Measurements from ENCODE around the gene TECR. TPM values are rescaled to one million over a fixed set of nuclear protein-coding genes. Genes with fewer than 3 reads are reported as not detected.
A peak's percentile ranks its signal among the peaks of the same experiment; 100 is the strongest.
"Not testable (repeated sequence)": the region's sequence is repeated elsewhere in the genome, so short reads cannot be mapped to it uniquely, and the experiment has no call there.

The TECR gene
- total RNA-seq, 2 donors from 2014 or later, result 100 to 139 TPM

DNA sequence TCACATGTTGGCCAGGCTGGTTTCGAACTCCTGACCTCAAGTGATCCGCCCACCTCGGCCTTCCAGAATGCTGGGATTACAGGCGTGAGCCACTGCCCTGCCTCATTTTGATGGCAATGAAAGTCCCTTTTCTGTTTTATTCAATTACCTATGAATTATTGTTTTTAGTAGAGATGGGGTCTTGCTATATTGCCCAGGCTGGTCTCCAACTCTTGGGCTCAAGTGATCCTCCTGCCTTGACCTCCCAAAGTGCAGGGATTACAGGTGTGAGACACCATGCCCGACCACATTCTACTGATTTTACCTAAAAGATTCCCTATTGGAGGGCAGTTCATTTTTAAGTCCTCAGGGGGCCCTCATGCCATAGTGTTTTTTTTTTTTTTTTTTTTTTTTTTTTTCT, 12.6 kb downstream of the TECR start:
- not testable (repeated sequence) for ATAC-seq (replicated peaks); H3K4me3 Mint-ChIP-seq; H3K4me1 Mint-ChIP-seq; H3K9me3 Mint-ChIP-seq; H3K36me3 Mint-ChIP-seq (ENCODE audit: low read depth); H3K27me3 Mint-ChIP-seq; H3K27ac Mint-ChIP-seq

DNA sequence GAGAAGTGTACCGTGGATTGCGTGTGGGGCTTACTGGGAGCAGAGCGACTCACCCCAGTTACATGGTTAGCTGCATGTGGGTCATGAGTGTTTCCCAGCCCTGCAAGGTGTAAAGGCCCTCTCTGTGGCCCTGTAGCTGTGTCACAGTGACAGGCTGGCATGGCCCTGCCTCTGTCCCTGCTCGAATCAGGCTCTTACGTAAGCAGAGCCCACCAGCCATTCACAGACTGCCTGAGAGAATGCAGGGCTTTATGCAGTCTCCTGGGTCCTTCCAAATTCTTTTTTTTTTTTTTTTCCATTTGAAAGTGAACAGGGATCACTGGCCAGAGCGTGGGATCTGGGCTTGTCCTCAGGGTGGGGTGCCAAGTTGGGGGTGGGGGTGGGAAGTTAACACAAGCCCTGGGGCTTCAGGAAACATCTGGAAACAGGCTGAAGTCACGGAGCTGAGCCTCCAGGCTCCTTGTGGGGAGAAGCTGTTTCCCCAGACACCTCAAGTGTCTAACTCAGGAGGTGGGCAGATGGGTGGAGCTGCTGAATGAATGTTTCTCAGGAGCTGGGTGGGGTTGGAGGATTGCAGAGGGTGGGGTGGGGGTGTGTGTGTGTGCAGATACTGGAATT, 13.4 kb downstream of the TECR start:
- ATAC-seq (replicated peaks), result peak; percentile 66
- no peak overlapping the region for H3K4me3 Mint-ChIP-seq
- no peak overlapping the region for H3K27ac Mint-ChIP-seq
- H3K27me3 Mint-ChIP-seq, result no peaks in the 10 kb centered on the region
- H3K36me3 Mint-ChIP-seq (ENCODE audit: low read depth), result peaks cover 7% of the 10 kb centered on the region
- H3K4me1 Mint-ChIP-seq, result no peaks in the 10 kb centered on the region
- H3K9me3 Mint-ChIP-seq, result no peaks in the 10 kb centered on the region

DNA sequence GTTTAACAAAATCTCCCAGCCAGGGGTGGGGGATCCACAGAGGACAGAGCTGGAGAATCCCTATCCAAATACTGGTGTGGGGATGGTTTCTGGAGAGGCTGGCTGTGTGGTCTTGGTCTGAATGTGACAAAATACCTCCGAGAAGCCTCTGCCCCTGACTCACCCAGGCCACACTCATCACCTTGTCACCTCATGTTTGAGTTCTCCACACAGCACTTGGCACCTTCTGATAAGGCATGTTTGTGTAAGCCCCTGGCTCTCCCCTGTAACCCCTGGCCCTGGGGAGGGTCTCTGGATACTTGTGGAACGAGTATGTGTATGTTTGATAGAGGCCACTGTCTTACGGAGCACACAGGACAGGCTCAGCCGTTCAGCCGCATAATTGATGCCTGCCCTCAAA, 14.7 kb downstream of the TECR start:
- no peak overlapping the region for H3K27ac Mint-ChIP-seq
- no peaks in the 10 kb centered on the region for H3K27me3 Mint-ChIP-seq
- no peaks in the 10 kb centered on the region for H3K4me1 Mint-ChIP-seq
- no peak overlapping the region for H3K4me3 Mint-ChIP-seq
- peak; percentile 71 for ATAC-seq (replicated peaks)
- peaks cover 16% of the 10 kb centered on the region for H3K36me3 Mint-ChIP-seq (ENCODE audit: low read depth)
- no peaks in the 10 kb centered on the region for H3K9me3 Mint-ChIP-seq

DNA sequence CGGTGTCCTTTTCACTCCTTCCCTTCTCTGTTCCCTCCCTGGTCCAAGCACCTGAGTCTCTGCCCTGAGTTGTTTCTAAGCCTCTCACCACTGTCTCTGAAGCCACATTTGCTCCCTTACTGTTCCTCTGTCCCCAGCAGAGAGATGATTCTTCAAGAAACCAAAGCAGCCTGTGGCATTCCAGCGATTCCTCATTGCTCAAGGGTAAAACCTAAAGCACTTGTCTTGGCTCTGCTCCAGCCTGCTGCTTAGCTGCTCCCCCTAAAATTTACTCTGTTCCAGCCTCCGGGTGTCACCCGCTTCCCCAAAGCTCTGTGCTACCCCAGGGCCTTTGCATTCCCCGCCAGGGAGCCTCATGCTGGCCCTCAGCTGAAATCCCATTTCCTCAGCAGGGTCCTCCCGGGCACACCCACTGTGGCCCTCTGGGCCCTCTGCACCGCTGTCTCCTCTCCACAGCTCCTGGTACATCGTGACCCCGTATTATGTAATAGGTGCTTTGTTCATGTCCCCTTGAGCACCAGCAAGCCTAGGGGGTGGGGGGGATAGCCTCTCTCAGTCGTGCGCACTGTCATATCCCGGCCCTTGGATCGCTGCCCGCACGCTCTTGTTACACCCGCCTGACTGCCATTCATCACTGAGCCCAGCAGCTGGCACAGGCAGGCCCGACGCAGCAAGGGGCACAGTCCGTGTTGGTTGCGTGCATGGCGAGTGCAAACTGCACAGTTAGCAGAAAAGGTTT, 15.8 kb downstream of the TECR start:
- peaks cover 5% of the 10 kb centered on the region for H3K4me1 Mint-ChIP-seq
- no peak for ATAC-seq (replicated peaks)
- H3K9me3 Mint-ChIP-seq, result no peaks in the 10 kb centered on the region
- no peak overlapping the region for H3K27ac Mint-ChIP-seq
- no peaks in the 10 kb centered on the region for H3K27me3 Mint-ChIP-seq
- peaks cover 16% of the 10 kb centered on the region for H3K36me3 Mint-ChIP-seq (ENCODE audit: low read depth)
- H3K4me3 Mint-ChIP-seq, result no peak overlapping the region

DNA sequence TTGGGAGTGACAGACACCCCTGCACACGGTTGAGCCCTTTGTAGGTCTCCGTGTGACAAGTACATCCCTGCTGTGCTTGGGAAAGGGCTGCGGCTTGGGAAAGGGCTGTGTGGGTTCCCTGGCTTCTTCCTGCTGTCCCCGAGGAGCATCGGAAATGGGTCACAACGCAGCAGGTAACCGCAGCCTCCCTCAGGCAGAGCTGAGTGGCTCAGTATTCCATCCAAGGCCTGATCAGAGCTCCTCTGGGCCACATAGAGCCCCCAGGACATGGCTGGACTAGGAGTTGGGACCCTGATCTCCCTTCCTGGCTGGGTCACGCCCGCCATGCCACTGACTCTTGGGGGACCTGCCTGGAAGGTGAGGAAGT, 16.3 kb downstream of the TECR start:
- no peaks in the 10 kb centered on the region for H3K27me3 Mint-ChIP-seq
- H3K9me3 Mint-ChIP-seq, result no peaks in the 10 kb centered on the region
- peaks cover 16% of the 10 kb centered on the region for H3K36me3 Mint-ChIP-seq (ENCODE audit: low read depth)
- H3K27ac Mint-ChIP-seq, result no peak overlapping the region
- peaks cover 5% of the 10 kb centered on the region for H3K4me1 Mint-ChIP-seq
- ATAC-seq (replicated peaks), result no peak
- H3K4me3 Mint-ChIP-seq, result no peak overlapping the region

DNA sequence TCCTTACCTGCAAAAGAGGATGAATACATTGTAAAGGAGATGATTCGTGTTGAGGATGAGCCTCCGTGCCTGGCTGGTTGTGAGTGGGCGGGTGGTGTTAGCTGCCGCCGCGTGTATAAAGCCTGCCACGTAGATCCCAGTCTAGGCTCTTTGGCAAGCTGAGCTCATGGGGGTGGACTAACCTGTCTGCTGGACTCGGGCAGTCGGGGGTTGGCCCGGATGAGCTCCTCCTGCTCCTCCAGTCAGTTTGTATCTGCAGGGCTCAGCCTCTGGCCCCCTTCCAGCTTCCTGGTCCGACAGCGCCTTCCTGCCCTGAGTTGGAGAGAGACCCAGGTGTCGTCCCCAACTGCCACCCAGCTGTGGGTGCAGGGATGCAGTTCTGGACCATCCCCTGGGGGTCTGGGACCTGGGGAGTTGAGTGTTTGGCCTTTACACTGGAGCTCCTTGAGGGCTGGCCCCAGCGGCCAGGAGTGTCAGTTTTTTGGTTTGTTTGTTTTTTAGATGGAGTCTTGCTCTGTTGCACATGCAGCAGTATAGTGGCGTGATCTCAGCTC, 20.9 kb downstream of the TECR start:
- H3K27me3 Mint-ChIP-seq, result no peaks in the 10 kb centered on the region
- peaks cover 16% of the 10 kb centered on the region for H3K36me3 Mint-ChIP-seq (ENCODE audit: low read depth)
- no peak overlapping the region for H3K4me3 Mint-ChIP-seq
- H3K9me3 Mint-ChIP-seq, result no peaks in the 10 kb centered on the region
- H3K27ac Mint-ChIP-seq, result peak overlapping the region; percentile 4
- ATAC-seq (replicated peaks), result no peak
- H3K4me1 Mint-ChIP-seq, result peaks cover 5% of the 10 kb centered on the region

DNA sequence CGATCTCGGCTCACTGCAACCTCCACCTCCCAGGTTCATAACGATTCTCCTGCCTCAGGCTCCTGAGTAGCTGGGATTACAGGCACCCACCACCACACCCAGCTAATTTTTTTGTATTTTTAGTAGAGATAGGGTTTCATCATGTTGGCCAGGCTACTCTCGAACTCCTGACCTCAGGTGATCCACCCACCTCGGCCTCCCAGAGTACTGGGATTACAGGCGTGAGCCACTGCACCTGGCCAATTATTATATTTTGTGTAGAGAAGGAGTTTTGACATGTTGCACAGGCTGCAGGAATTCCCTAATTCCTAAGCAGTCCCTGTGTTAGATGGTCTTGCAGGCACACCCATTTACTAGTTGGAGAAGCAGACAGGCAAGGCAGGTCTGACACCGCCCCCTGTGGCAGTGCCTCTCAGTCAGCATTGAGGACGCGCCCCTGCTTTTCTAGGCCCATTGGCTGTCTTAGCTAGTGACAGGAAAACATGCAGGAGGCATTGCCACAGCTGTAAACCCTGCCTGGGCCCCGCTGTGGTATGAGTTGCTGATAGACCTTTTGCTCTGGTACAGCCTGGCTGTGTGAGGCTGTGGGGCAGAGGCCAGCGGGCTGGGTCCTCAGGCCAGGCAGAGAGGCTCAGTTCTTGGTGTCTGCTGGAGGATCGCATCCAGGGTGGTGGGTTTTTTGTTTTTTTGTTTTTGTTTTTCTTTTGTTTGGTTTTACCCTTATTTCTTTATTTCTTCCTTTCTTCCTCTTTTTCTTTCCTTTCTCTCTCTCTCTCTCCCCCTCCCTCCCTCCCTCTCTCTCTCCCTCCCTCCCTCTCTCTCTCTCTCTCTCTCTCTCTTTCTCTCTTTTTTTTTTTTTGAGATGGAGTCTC, 22.0 kb downstream of the TECR start:
- Mint-ChIP-seq H3K4me1 (peaks cover 14% of the 10 kb centered on the region), H3K27ac (peak overlapping the region; percentile 4), H3K4me3 (peak overlapping the region; percentile 22), H3K36me3 (ENCODE audit: low read depth) (peaks cover 23% of the 10 kb centered on the region)
- peak; percentile 63 for ATAC-seq (replicated peaks)
- H3K27me3 Mint-ChIP-seq, H3K9me3 Mint-ChIP-seq: not testable (repeated sequence)

DNA sequence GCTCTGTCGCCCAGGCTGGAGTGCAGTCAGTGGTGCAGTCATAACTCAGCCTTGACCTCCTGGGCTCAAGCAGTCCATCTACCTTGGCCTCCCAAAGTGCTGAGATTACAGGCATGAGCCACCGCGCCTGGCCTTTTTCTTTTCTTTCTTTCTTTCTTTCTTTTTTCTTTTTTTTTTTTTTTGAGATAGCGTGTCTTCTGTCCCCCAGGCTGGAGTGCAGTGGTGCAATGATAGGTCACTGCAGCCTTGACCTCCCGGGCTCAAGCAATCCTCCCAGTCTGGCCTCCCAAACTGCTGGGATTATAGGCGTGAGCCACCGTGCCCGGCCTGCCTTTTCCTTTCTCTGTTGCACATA, 22.6 kb downstream of the TECR start:
- Mint-ChIP-seq H3K27ac (peak overlapping the region; percentile 4), H3K36me3 (ENCODE audit: low read depth) (peaks cover 26% of the 10 kb centered on the region), H3K4me1 (peaks cover 19% of the 10 kb centered on the region)
- H3K9me3 Mint-ChIP-seq; ATAC-seq (replicated peaks); H3K4me3 Mint-ChIP-seq; H3K27me3 Mint-ChIP-seq: not testable (repeated sequence)

DNA sequence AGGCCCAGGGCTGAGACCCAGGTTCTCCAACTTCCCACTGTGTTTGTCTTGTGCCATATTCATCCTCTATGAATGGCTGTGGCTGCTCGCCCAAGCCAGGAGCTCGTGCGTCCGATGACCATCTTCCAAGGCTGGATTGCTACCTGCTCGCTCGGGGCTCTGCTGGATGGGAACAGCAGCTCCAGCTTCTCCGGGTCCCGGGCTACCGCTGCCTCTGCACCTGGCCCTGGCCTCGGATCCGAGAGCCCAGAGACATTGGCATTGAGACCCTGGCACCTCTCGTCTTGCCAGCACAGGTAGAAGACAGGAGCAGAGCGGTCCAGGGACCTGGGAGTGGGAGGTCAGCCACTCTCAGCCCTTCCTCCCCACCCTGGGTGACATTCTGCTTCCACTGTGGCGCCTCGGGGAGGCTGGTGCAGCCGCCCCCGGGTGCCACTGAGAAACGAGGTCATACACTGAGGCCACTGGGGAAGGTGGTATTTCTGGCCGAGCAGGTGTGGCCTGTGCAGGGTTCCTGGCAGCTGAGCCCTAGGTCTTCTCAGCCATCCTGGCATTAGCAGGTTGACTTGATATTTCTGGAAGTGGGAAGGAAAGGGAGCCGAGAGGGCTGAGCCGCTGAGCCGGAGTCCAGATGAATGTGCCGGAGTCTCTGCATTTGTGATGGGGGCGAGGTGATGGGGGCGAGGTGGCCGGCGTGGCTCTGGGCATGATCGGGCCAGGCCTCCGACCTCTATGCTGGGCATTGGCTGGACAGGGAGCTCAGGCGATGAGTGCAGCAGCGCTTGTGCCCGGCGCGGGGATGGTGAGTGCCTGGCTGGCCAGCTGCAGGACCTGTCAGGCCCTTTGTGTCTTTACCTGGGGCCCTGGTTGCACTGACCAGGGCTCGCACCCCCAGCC, 23.9 kb downstream of the TECR start:
- H3K4me3 Mint-ChIP-seq, result no peak overlapping the region
- H3K27ac Mint-ChIP-seq, result peak overlapping the region; percentile 66
- H3K4me1 Mint-ChIP-seq, result peaks cover 19% of the 10 kb centered on the region
- no peaks in the 10 kb centered on the region for H3K9me3 Mint-ChIP-seq
- ATAC-seq (replicated peaks), result no peak
- no peaks in the 10 kb centered on the region for H3K27me3 Mint-ChIP-seq
- H3K36me3 Mint-ChIP-seq (ENCODE audit: low read depth), result peaks cover 23% of the 10 kb centered on the region

DNA sequence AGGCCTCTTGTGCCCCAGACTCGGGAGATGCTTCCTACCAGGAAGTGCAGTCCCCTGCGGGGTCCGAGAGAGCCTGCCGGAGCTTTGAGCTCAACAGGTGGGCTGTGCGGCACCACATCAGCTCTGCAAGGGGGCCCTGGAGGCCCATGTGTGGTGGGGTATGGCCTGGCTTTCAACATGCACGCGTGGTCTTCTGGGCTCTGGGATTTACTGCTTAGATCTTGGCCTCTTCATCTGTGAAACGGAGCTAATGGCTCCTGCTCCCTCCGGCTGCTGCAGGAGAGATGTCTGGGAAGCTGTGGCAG, 24.5 kb downstream of the TECR start:
- Mint-ChIP-seq H3K27me3 (no peaks in the 10 kb centered on the region), H3K4me1 (peaks cover 19% of the 10 kb centered on the region)

DNA sequence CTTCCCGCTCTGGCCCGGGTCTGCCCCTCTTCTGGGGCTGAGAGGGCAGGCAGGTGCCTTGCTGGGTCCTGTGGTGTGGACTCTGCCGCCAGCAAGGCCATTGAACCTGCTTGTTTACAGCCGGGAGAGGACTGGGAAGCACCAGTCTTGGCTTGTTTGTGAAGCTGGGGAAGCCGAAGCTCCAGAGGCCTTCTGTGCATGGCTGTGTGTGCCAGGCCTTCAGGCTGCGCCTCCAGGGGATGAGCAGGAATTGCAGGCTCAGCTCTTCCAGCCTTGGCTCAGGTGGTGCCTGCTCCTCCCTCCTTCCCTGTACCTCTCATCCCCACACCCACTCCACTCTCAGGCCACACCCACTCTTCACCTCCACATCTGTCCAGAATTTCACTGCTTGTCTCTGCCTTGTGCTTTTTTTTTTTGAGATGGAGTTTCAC, 25.0 kb downstream of the TECR start:
- H3K4me1 Mint-ChIP-seq, result peaks cover 19% of the 10 kb centered on the region
- no peaks in the 10 kb centered on the region for H3K9me3 Mint-ChIP-seq
- no peak overlapping the region for H3K4me3 Mint-ChIP-seq
- peaks cover 16% of the 10 kb centered on the region for H3K36me3 Mint-ChIP-seq (ENCODE audit: low read depth)
- no peak for ATAC-seq (replicated peaks)
- no peaks in the 10 kb centered on the region for H3K27me3 Mint-ChIP-seq
- no peak overlapping the region for H3K27ac Mint-ChIP-seq

More for the DNA sequence above, 24.5 kb downstream of the TECR start:
- ATAC-seq (replicated peaks), result no peak
- H3K27ac Mint-ChIP-seq, result peak overlapping the region; percentile 66
- no peak overlapping the region for H3K4me3 Mint-ChIP-seq
- H3K36me3 Mint-ChIP-seq (ENCODE audit: low read depth), result peaks cover 17% of the 10 kb centered on the region
- no peaks in the 10 kb centered on the region for H3K9me3 Mint-ChIP-seq

DNA sequence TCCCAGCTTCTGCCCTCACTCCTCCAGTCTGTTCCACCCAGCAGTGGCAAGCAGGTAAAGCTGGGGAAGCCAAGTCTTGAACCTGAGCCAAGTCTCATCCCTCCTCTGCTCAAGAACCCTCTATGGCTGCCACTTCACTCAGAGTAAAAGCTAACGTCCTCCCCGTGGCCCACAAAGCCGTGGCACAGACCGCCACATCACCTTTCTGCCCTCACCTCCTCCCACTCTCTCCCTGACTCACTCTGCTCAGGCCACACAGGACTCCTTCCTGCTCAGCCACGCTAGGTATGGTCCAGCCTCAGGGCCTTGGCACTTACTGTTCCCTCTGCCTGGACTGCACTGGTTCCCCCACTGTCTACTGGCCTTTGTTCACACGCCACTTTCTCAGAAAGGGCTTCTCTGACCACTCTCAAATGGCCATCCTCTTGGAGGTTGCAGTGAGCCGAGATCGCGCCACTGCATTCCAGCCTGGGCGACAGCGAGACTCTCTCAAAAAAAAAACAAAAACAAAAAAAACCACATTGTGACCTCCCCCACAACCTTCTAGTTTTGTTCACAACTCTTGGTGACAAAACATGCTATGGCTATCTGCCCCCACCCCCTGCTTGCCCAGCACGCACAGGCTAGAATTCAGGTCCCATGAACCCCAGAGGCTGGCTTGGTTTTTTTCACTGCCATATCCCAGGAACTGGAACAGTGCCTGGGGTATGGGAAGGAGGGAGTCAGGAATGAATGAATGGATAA, 26.7 kb downstream of the TECR start:
- Mint-ChIP-seq H3K36me3 (ENCODE audit: low read depth) (peaks cover 10% of the 10 kb centered on the region), H3K27ac (peak overlapping the region; percentile 90)
- ATAC-seq (replicated peaks), result peak; percentile 84

DNA sequence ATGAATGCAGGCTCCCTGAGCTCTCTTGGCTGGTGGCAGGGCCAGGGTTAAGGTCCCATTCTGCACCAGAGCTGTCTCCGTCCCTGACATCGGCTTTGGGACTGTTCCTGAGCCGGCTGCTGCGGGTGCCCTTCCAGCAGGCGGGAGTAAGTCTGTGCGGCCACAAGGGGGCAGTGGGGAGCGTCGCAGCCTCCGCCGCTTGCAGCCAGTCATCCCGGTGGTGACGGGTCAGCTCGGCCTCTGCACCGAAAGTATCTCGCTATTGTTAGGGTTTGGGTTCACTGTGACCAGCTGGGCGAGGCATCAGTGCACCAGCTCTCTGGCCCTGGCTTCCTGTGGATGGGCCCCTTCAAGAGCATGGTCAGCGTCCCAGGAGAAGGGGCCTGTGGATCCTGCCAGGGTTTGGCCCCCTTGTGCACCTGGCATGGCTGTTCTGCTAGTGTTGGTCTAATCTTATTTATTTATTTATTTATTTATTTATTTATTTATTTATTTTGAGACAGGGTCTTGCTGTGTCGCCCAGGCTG, 27.3 kb downstream of the TECR start:
- peak overlapping the region; percentile 70 for H3K4me3 Mint-ChIP-seq
- no peaks in the 10 kb centered on the region for H3K27me3 Mint-ChIP-seq
- peak overlapping the region; percentile 90 for H3K27ac Mint-ChIP-seq
- H3K9me3 Mint-ChIP-seq, result no peaks in the 10 kb centered on the region
- ATAC-seq (replicated peaks), result peak; percentile 84
- peaks cover 10% of the 10 kb centered on the region for H3K36me3 Mint-ChIP-seq (ENCODE audit: low read depth)
- peaks cover 13% of the 10 kb centered on the region for H3K4me1 Mint-ChIP-seq

More for the DNA sequence above, 26.7 kb downstream of the TECR start:
- H3K4me1 Mint-ChIP-seq, result peaks cover 13% of the 10 kb centered on the region
- no peaks in the 10 kb centered on the region for H3K9me3 Mint-ChIP-seq
- no peaks in the 10 kb centered on the region for H3K27me3 Mint-ChIP-seq
- peak overlapping the region; percentile 70 for H3K4me3 Mint-ChIP-seq
